Transverse colon (tissue), 4 donors: Measurements from ENCODE around the gene CDC37.

Experiments used
- EP300 ChIP-seq: sonication (generic); formaldehyde crosslinking; IDR thresholded peaks from one replicate; pipeline ENCODE4 v1.6.1; 2017; ENCODE audit warnings: antibody characterized with exemption, low read depth
- POLR2A ChIP-seq: fragments of 450-650 bp; IDR thresholded peaks from one replicate; pipeline ENCODE4 v1.6.1; 2016; ENCODE audit warnings: antibody characterized with exemption, mild to moderate bottlenecking, moderate library complexity
- POLR2AphosphoS5 ChIP-seq, 3 donors: sonication (generic); formaldehyde crosslinking; IDR thresholded peaks; one replicate each; pipeline ENCODE4 v1.6.1; 2016; ENCODE audit warnings: antibody characterized with exemption in 3 of 3
- TF ChIP-seq, protein P1 (sequence below), 5 experiments: fragments of 200-600 bp in 3 of 5; fragments of 450-650 bp in 2 of 5; sonication (generic) in 3 of 5; IDR thresholded peaks; 1 replicate in 2 of 5; 2 replicates in 3 of 5; pipeline ENCODE4 v1.5.1; 2016 to 2017; ENCODE audit warnings: antibody characterized with exemption in 5 of 5, inconsistent platforms in 3 of 5, mild to moderate bottlenecking in 2 of 5, moderate library complexity in 1 of 5

DNA sequence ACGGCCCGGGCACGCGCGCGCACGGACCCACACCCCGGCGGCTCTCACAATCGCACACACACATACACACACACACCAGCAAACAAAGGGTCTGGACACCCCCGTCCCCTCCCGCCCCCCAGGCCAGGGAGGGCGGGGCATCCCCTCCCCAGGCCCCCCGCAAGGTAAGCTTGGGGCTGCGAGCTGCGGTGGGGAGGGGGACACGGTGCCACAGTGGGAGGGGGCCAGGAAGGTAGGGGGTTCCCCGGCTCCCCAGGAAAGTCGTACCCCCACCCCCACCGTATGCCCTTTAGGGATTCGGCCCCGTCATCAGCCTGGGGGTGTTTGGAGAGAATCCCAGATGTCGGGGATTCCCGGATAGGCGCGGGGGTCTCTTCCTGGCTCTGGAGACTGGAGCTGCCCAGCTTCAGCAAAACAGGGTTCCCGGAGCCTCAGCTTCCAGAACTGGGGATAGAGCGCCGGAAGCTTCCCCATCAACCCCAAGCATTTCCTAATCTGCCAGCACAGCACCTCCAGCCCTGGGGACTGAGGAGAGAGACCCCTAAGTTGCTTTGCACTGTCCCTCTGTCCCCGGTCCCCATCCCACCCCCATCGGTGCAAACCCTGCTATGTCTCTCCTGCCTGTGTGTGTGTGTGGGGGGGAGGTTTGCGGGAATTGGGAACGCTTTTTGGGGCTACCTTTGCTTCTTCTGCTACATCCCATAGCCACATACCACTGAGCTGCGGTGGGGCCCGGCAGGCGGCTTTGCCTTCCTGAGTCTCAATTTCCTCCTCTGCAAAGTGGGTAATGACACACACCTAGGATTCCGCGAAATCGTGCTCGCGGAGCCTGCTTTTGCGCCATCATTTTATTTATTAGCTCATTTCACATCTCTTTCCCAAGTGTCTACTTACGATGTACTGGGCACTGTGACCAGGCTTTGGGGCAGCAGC lies 1.8 kb upstream of the CDC37 start:
- TF ChIP-seq, protein P1, sequence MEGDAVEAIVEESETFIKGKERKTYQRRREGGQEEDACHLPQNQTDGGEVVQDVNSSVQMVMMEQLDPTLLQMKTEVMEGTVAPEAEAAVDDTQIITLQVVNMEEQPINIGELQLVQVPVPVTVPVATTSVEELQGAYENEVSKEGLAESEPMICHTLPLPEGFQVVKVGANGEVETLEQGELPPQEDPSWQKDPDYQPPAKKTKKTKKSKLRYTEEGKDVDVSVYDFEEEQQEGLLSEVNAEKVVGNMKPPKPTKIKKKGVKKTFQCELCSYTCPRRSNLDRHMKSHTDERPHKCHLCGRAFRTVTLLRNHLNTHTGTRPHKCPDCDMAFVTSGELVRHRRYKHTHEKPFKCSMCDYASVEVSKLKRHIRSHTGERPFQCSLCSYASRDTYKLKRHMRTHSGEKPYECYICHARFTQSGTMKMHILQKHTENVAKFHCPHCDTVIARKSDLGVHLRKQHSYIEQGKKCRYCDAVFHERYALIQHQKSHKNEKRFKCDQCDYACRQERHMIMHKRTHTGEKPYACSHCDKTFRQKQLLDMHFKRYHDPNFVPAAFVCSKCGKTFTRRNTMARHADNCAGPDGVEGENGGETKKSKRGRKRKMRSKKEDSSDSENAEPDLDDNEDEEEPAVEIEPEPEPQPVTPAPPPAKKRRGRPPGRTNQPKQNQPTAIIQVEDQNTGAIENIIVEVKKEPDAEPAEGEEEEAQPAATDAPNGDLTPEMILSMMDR (IDR thresholded peaks at IDR 0.05) = no peak
- TF ChIP-seq POLR2AphosphoS5 (IDR thresholded peaks at IDR 0.05) (no peak), EP300 (no peak), POLR2A (no peak)
